ENCODE results near the gene NECTIN1. TPM values are rescaled to one million over a fixed set of nuclear protein-coding genes. Genes with fewer than 3 reads are reported as not detected.
A peak's percentile ranks its signal among the peaks of the same experiment; 100 is the strongest.

Gene NECTIN1
- total and polyA plus RNA-seq, 2 of the 13 experiments (the other 11 are each of a cell fraction or from before 2014, with no cell fraction given) = 3.9 to 7.3 TPM

DNA sequence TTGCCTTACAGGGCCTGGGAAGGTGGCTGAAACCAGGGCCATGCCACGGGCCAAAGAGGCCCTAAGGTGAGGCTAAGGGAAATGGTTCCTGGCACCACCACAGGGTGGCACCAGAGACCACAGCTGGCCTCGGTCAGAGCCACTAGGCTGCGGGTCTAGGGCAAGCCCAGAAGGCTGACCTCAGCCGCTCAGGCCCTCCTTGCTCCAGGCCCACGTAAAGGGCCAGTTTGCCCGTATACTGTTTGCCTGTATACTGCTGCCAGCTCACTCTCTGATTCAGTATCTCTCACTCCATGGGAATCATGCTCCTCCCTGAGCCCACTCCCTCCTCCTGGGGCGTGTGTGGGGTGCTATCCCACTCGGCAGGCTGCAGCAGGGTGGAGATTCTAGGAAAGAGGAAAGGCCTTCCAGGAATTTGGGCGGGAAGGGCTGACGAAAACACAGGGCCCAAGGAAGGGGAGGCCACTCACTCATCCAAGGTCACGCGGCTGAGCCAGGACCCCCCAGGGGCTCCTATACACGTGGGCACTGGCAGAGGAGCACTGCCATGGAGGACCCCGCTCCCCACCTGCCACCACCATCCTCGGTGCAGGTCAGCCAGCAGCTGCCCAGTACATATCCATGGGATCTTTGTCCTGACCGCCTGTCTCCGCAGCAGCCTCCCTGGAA lies 62.4 kb downstream of the NECTIN1 start (continued):
- TF ChIP-seq ZNF530 (CRISPR knock-in tag; IDR thresholded peaks at IDR 0.05; ENCODE audit: low read depth) = no peak
- TF ChIP-seq MED1 (CRISPR knock-in tag; IDR thresholded peaks at IDR 0.05) = no peak
- TF ChIP-seq SIX4 (CRISPR knock-in tag; IDR thresholded peaks at IDR 0.05) = no peak
- TF ChIP-seq CENPX (CRISPR knock-in tag; IDR thresholded peaks at IDR 0.05) = no peak
- no peak for TF ChIP-seq ZIK1 (CRISPR knock-in tag; IDR thresholded peaks at IDR 0.05; ENCODE audit: borderline replicate concordance, low read depth)
- no peak for TF ChIP-seq CCAR2 (optimal IDR thresholded peaks at IDR 0.05; ENCODE audit: low read depth, low read length)
- TF ChIP-seq KDM1A (CRISPR knock-in tag; IDR thresholded peaks at IDR 0.05) = no peak
- TF ChIP-seq ZFP37 (CRISPR knock-in tag; IDR thresholded peaks at IDR 0.05; ENCODE audit: borderline replicate concordance) = no peak
- TF ChIP-seq ELF4 (CRISPR knock-in tag; IDR thresholded peaks at IDR 0.05; ENCODE audit: borderline replicate concordance) = no peak
- TF ChIP-seq KLF9 (CRISPR knock-in tag; IDR thresholded peaks at IDR 0.05; ENCODE audit: low read depth) = no peak
- TF ChIP-seq ZNF20 (CRISPR knock-in tag; IDR thresholded peaks at IDR 0.05) = no peak
- TF ChIP-seq SNAI1 (CRISPR knock-in tag; IDR thresholded peaks at IDR 0.05; ENCODE audit: borderline replicate concordance) = no peak
- TF ChIP-seq POLR2AphosphoS2 (IDR thresholded peaks at IDR 0.05; ENCODE audit: low read depth, low read length) = no peak
- no peak for TF ChIP-seq GFI1 (CRISPR knock-in tag; IDR thresholded peaks at IDR 0.05; ENCODE audit: borderline replicate concordance)
- TF ChIP-seq ZNF619 (CRISPR knock-in tag; IDR thresholded peaks at IDR 0.05) = peak; percentile 34; the same call in 1 of the 2 replicates
- TF ChIP-seq KDM4B (CRISPR knock-in tag; IDR thresholded peaks at IDR 0.05) = no peak
- peak; percentile 81; the same call in 1 of the 2 replicates for TF ChIP-seq ZNF652 (CRISPR knock-in tag; IDR thresholded peaks at IDR 0.05; ENCODE audit: borderline replicate concordance, low read depth)
- no peak for TF ChIP-seq SP1 (IDR thresholded peaks at IDR 0.05)
- TF ChIP-seq SP1 (CRISPR knock-in tag; IDR thresholded peaks at IDR 0.05) = no peak
- TF ChIP-seq HOXA7 (CRISPR knock-in tag; IDR thresholded peaks at IDR 0.05) = no peak
- TF ChIP-seq, protein P1, sequence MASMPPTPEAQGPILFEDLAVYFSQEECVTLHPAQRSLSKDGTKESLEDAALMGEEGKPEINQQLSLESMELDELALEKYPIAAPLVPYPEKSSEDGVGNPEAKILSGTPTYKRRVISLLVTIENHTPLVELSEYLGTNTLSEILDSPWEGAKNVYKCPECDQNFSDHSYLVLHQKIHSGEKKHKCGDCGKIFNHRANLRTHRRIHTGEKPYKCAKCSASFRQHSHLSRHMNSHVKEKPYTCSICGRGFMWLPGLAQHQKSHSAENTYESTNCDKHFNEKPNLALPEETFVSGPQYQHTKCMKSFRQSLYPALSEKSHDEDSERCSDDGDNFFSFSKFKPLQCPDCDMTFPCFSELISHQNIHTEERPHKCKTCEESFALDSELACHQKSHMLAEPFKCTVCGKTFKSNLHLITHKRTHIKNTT (CRISPR knock-in tag; IDR thresholded peaks at IDR 0.05) = no peak
- no peak for TF ChIP-seq ZNF205 (CRISPR knock-in tag; IDR thresholded peaks at IDR 0.05)
- 0 out of 2 replicates have a peak, but pooled peaks have one; percentile 37 for TF ChIP-seq KDM5B (CRISPR knock-in tag; IDR thresholded peaks at IDR 0.05; ENCODE audit: borderline replicate concordance)
- no peak for TF ChIP-seq SMYD3 (CRISPR knock-in tag; IDR thresholded peaks at IDR 0.05)
- no peak for TF ChIP-seq SATB2 (CRISPR knock-in tag; IDR thresholded peaks at IDR 0.05)

All from HepG2 (cell line).